Breast epithelium (tissue), 4 donors: ENCODE results near the gene CEP164. TPM values are rescaled to one million over a fixed set of nuclear protein-coding genes. Genes with fewer than 3 reads are reported as not detected.
A peak's percentile ranks its signal among the peaks of the same experiment; 100 is the strongest.

Source experiments
- DNase-seq, 2 donors: peaks; one replicate each; pipeline ENCODE4 v3.0.0-alpha.2; 2019; ENCODE audit warnings: low spot score in 2 of 2
- H3K27ac ChIP-seq, 2 donors: fragments of 200-600 bp; sonication (generic) in 1 of 2; one replicate each; pipeline ENCODE4 v1.5.1; 2016 to 2019; ENCODE audit warnings: mild to moderate bottlenecking in 1 of 2
- H3K27me3 ChIP-seq, 2 donors: fragments of 200-600 bp; sonication (generic) in 1 of 2; one replicate each; pipeline versions ENCODE4 v1.5.1 to v1.6.0; 2017 to 2019; ENCODE audit warnings: control low read depth in 1 of 2, mild to moderate bottlenecking in 1 of 2
- H3K36me3 ChIP-seq: fragments of 200-600 bp; one replicate; pipeline ENCODE4 v1.5.1; 2019
- H3K4me1 ChIP-seq, 2 donors: fragments of 200-600 bp; sonication (generic); one replicate each; pipeline ENCODE4 v1.5.1; 2016 to 2019; ENCODE audit warnings: control low read depth in 1 of 2
- H3K4me3 ChIP-seq, 3 donors: fragments of 200-600 bp; sonication (generic); 1 replicate in 2 of 3; 2 replicates in 1 of 3; pipeline ENCODE4 v1.5.1; 2016 to 2019; ENCODE audit warnings: mild to moderate bottlenecking in 3 of 3, moderate library complexity in 2 of 3
- H3K9me3 ChIP-seq, 2 donors: fragments of 200-600 bp; sonication (generic) in 1 of 2; one replicate each; pipeline ENCODE4 v1.5.1; 2016 to 2019; ENCODE audit warnings: control low read depth in 1 of 2
- CTCF ChIP-seq, 3 donors: fragments of 450-650 bp; IDR thresholded peaks; one replicate each; pipeline ENCODE4 v1.5.1; 2016 to 2017; ENCODE audit warnings: antibody characterized with exemption in 3 of 3, mild to moderate bottlenecking in 3 of 3, moderate library complexity in 3 of 3
- POLR2A ChIP-seq: fragments of 450-650 bp; IDR thresholded peaks from one replicate; pipeline ENCODE4 v1.6.1; 2016; ENCODE audit warnings: antibody characterized with exemption, mild to moderate bottlenecking, moderate library complexity
- POLR2AphosphoS5 ChIP-seq, 3 donors: sonication (generic); formaldehyde crosslinking; IDR thresholded peaks; one replicate each; pipeline ENCODE4 v1.6.1; 2017; ENCODE audit warnings: antibody characterized with exemption in 3 of 3
- intact Hi-C: fragments of 100-400 bp; cut with DNase I; formaldehyde crosslinking; loops from one replicate; pipeline ENCODE4 v1.15.1; 2023; ENCODE audit warnings: low total_unique reads
- total RNA-seq, 3 donors: library from RNA; depleted of rRNA; stranded (reverse); fragments of >200 nt; gene quantifications; one replicate each; pipeline ENCODE4 v1.1.0, GENCODE V29; 2016

CEP164 gene
- total RNA-seq, 3 donors from 2014 or later = 14.9 to 32.6 (median 20.3) TPM

DNA sequence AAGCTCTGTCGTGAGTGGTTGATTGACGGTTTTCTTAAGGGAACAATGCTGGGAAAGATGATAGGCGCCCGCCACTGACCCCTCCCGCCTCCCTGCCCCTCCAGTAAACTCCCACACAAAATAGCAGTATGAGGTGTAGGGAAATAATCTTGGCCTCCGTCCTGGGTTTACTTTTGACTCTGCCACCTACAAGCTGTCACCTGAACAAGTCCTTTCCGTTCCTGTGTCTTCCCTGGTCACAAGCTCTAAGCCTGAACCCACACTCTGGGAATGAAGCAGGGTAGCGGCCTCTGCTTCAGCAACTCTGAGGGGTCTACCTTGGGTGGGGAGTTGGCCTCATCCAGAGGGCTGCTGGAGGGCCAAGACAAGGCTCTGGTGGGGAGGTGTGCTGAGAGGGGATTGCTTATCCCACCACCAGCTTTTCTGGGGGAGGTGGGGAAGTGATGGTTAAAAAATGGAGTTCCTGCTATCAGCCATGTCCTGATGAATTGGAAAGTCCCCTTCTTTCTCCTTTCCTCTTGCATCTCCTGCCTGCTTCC is 87.8 kb downstream of the CEP164 start:
- no peak for DNase-seq
- intact Hi-C loops = no loop called here

GRCh38 chr11:117417342-117417741 is 89.7 kb downstream of the CEP164 start:
- intact Hi-C loops = no loop called here
- Histone ChIP-seq H3K4me3 (no peak overlapping the region), H3K27ac (no peak overlapping the region), H3K36me3 (no peaks in the 10 kb centered on the region), H3K27me3 (no peaks in the 10 kb centered on the region), H3K4me1 (no peaks in the 10 kb centered on the region), H3K9me3 (no peaks in the 10 kb centered on the region)
- TF ChIP-seq POLR2AphosphoS5 (IDR thresholded peaks at IDR 0.05) = no peak
- no peak for DNase-seq

More for the DNA sequence above, 87.8 kb downstream of the CEP164 start:
- Histone ChIP-seq H3K9me3 (no peaks in the 10 kb centered on the region), H3K27me3 (no peaks in the 10 kb centered on the region), H3K4me1 (no peaks in the 10 kb centered on the region), H3K36me3 (no peaks in the 10 kb centered on the region), H3K4me3 (no peak overlapping the region), H3K27ac (no peak overlapping the region)
- TF ChIP-seq POLR2A (no peak), POLR2AphosphoS5 (IDR thresholded peaks at IDR 0.05) (no peak), CTCF (IDR thresholded peaks at IDR 0.05) (no peak)

GRCh38 chr11:117417856-117418255 is 90.2 kb downstream of the CEP164 start:
- DNase-seq = peak in 1 of 2 donors; percentile 41
- Histone ChIP-seq H3K27me3 (no peaks in the 10 kb centered on the region), H3K27ac (no peak overlapping the region), H3K9me3 (no peaks in the 10 kb centered on the region), H3K4me3 (no peak overlapping the region), H3K36me3 (no peaks in the 10 kb centered on the region), H3K4me1 (no peaks in the 10 kb centered on the region)
- intact Hi-C loops = no loop called here
- TF ChIP-seq POLR2A (no peak), CTCF (IDR thresholded peaks at IDR 0.05) (no peak), POLR2AphosphoS5 (IDR thresholded peaks at IDR 0.05) (no peak)

DNA sequence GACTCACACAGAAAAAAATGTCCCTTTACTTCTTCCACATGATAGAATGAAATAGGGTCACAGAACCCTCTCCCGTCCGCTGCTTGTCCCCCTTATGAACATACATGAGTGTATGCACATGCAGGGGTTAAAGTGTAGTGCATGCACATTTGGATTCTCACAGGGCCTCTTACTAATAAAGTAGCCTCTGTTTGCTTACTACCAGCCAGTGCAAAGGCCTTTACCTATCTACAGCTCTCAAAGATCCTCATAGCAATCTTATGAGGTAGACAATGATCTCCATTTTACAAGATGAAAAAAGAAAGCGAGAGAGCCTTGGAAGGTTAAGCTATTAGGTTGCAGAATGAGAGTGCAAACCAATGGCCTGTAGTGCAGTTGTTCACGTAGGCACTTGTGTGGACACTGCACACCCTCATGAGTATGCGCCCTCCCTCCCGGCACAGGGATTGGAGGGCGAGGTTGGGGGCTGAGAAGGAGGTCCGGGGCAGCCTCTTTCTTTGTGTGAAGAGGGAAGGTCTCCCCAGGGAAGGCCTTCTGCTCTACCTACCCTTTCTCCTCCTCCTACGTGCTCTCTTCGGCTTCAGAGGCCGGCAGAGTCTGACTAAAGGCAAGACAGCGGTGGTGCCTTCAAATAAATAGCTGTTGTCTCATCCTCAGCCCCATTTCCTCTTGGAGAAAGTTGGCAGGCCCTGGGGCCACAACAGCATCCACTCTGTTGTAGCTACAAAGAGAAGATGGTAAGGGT is 91.3 kb downstream of the CEP164 start:
- H3K27me3 ChIP-seq = no peaks in the 10 kb centered on the region
- DNase-seq = no peak
- H3K27ac ChIP-seq = no peak overlapping the region
- H3K36me3 ChIP-seq = no peaks in the 10 kb centered on the region
- TF ChIP-seq POLR2AphosphoS5 (IDR thresholded peaks at IDR 0.05) (no peak), CTCF (IDR thresholded peaks at IDR 0.05) (no peak), POLR2A (no peak)
- no peak overlapping the region for H3K4me3 ChIP-seq
- H3K4me1 ChIP-seq = no peaks in the 10 kb centered on the region
- no peaks in the 10 kb centered on the region for H3K9me3 ChIP-seq
- intact Hi-C loops = no loop called here

- no peak overlapping the region for H3K27ac ChIP-seq
- no peaks in the 10 kb centered on the region for H3K9me3 ChIP-seq
- no peaks in the 10 kb centered on the region for H3K36me3 ChIP-seq
- DNase-seq = no peak
- H3K4me1 ChIP-seq = no peaks in the 10 kb centered on the region
- H3K4me3 ChIP-seq = no peak overlapping the region
- H3K27me3 ChIP-seq = no peaks in the 10 kb centered on the region
- intact Hi-C loops = loop anchor here (10.0 kb wide), 1 partner anchor 385 kb away; no protein-coding TSS in a partner anchor
- TF ChIP-seq POLR2AphosphoS5 (IDR thresholded peaks at IDR 0.05) (no peak), CTCF (IDR thresholded peaks at IDR 0.05) (no peak), POLR2A (no peak)
These were observed 92.0 kb downstream of the CEP164 start for GRCh38 chr11:117419482-117420142.
